Vagina (tissue), 2 donors: Measurements from ENCODE around the gene KCTD6.

ENCODE experiments used
- CTCF ChIP-seq, 3 experiments: fragments of 450-650 bp in 2 of 3; fragments of 200-600 bp in 1 of 3; sonication (generic) in 1 of 3; IDR thresholded peaks; one replicate each; pipeline ENCODE4 v1.5.1; 2017 to 2019; ENCODE audit warnings: antibody characterized with exemption in 3 of 3, mild to moderate bottlenecking in 2 of 3, moderate library complexity in 2 of 3
- POLR2AphosphoS5 ChIP-seq, 2 donors: sonication (generic); formaldehyde crosslinking; IDR thresholded peaks; one replicate each; pipeline ENCODE4 v1.9.0; 2017; ENCODE audit warnings: antibody characterized with exemption in 2 of 2, mild to moderate bottlenecking in 2 of 2, low read depth in 1 of 2; ENCODE audit not compliant: insufficient read depth in 1 of 2

GRCh38 chr3:58474348-58474911 is 17.5 kb upstream of the KCTD6 start:
- TF ChIP-seq CTCF (IDR thresholded peaks at IDR 0.05) (no peak), POLR2AphosphoS5 (IDR thresholded peaks at IDR 0.05; ENCODE audit: insufficient read depth in 1 of 2, low read depth in 1 of 2) (no peak)
